ENCODE results near the gene DLGAP1.

DLGAP1 gene

GRCh38 chr18:3520230-3521085, 934.6 kb downstream of the DLGAP1 start:
- TF ChIP-seq CTCF (IDR thresholded peaks at IDR 0.05; ENCODE audit: poor library complexity, severe bottlenecking): no peak
- Histone ChIP-seq H3K4me3 (ENCODE audit: severe bottlenecking) (no peak overlapping the region), H3K27ac (ENCODE audit: poor library complexity, severe bottlenecking) (no peak overlapping the region), H3K36me3 (ENCODE audit: low read depth) (no peaks in the 10 kb centered on the region), H3K27me3 (ENCODE audit: insufficient read depth, poor library complexity, severe bottlenecking) (no peaks in the 10 kb centered on the region), H3K9me3 (ENCODE audit: severe bottlenecking) (no peaks in the 10 kb centered on the region), H3K4me1 (ENCODE audit: insufficient read depth, poor library complexity, severe bottlenecking) (no peaks in the 10 kb centered on the region)
- no peak for ATAC-seq (ENCODE audit: low read depth)
- DNase-seq (ENCODE audit: low spot score): no peak

- H3K4me1 ChIP-seq (ENCODE audit: insufficient read depth, poor library complexity, severe bottlenecking): no peaks in the 10 kb centered on the region
- no peaks in the 10 kb centered on the region for H3K36me3 ChIP-seq (ENCODE audit: low read depth)
- H3K27me3 ChIP-seq (ENCODE audit: insufficient read depth, poor library complexity, severe bottlenecking): no peaks in the 10 kb centered on the region
- DNase-seq (ENCODE audit: low spot score): no peak
- no peak for TF ChIP-seq CTCF (IDR thresholded peaks at IDR 0.05; ENCODE audit: poor library complexity, severe bottlenecking)
- no peak overlapping the region for H3K4me3 ChIP-seq (ENCODE audit: severe bottlenecking)
- H3K9me3 ChIP-seq (ENCODE audit: severe bottlenecking): no peaks in the 10 kb centered on the region
- ATAC-seq (ENCODE audit: low read depth): no peak
- H3K27ac ChIP-seq (ENCODE audit: poor library complexity, severe bottlenecking): no peak overlapping the region
Measured at GRCh38 chr18:3514312-3515216, 940.5 kb downstream of the DLGAP1 start.

GRCh38 chr18:3513481-3513880, 941.6 kb downstream of the DLGAP1 start:
- H3K4me1 ChIP-seq (ENCODE audit: insufficient read depth, poor library complexity, severe bottlenecking): no peaks in the 10 kb centered on the region
- H3K4me3 ChIP-seq (ENCODE audit: severe bottlenecking): no peak overlapping the region
- no peaks in the 10 kb centered on the region for H3K9me3 ChIP-seq (ENCODE audit: severe bottlenecking)
- ATAC-seq (ENCODE audit: low read depth): no peak
- TF ChIP-seq CTCF (IDR thresholded peaks at IDR 0.05; ENCODE audit: poor library complexity, severe bottlenecking): no peak
- no peaks in the 10 kb centered on the region for H3K27me3 ChIP-seq (ENCODE audit: insufficient read depth, poor library complexity, severe bottlenecking)
- H3K27ac ChIP-seq (ENCODE audit: poor library complexity, severe bottlenecking): no peak overlapping the region
- DNase-seq (ENCODE audit: low spot score): no peak
- H3K36me3 ChIP-seq (ENCODE audit: low read depth): no peaks in the 10 kb centered on the region

GRCh38 chr18:3511980-3512379, 943.1 kb downstream of the DLGAP1 start:
- TF ChIP-seq CTCF (IDR thresholded peaks at IDR 0.05; ENCODE audit: poor library complexity, severe bottlenecking): no peak
- Histone ChIP-seq H3K4me3 (ENCODE audit: severe bottlenecking) (no peak overlapping the region), H3K27me3 (ENCODE audit: insufficient read depth, poor library complexity, severe bottlenecking) (no peaks in the 10 kb centered on the region), H3K27ac (ENCODE audit: poor library complexity, severe bottlenecking) (no peak overlapping the region), H3K9me3 (ENCODE audit: severe bottlenecking) (no peaks in the 10 kb centered on the region), H3K36me3 (ENCODE audit: low read depth) (no peaks in the 10 kb centered on the region), H3K4me1 (ENCODE audit: insufficient read depth, poor library complexity, severe bottlenecking) (no peaks in the 10 kb centered on the region)
- DNase-seq (ENCODE audit: low spot score) (no peak), ATAC-seq (ENCODE audit: low read depth) (peak; percentile 97)

All from RWPE2 (cell line).